HEK293 (cell line): ENCODE measurements around the gene RHEB.

Experiments
- CTCF ChIA-PET: fragments of 350-600 bp; formaldehyde crosslinking; extraction: SDS; loops from one replicate; lab custom pipeline; 2021; ENCODE audit warnings: antibody characterized with exemption; lab: Yijun Ruan, JAX
- POLR2A ChIA-PET: fragments of 300-600 bp; formaldehyde crosslinking; extraction: SDS; loops from one replicate; lab custom pipeline; 2020; ENCODE audit warnings: antibody characterized with exemption, inconsistent platforms; lab: Yijun Ruan, JAX
- H3K27ac ChIP-seq: fragments of 200-500 bp; sonication (Bioruptor generic); 2 replicates; pipeline ENCODE4 v1.5.1; 2014; ENCODE audit warnings: low read depth, low read length, control low read depth, inconsistent platforms; ENCODE audit errors: extremely low read depth
- H3K36me3 ChIP-seq, 2 experiments: fragments of 200-500 bp in 1 of 2; sonication (Bioruptor generic) in 1 of 2; 1 replicate in 1 of 2; 2 replicates in 1 of 2; pipeline ENCODE4 v1.5.1; 2014 to 2017; ENCODE audit warnings: inconsistent platforms in 2 of 2, low read length in 2 of 2; ENCODE audit not compliant: control insufficient read depth in 2 of 2, insufficient read depth in 1 of 2
- H3K4me1 ChIP-seq: fragments of 200-500 bp; sonication (Bioruptor generic); 2 replicates; pipeline ENCODE4 v1.5.1; 2014; ENCODE audit warnings: mild to moderate bottlenecking, low read length, inconsistent platforms; ENCODE audit not compliant: control insufficient read depth, insufficient read depth
- H3K4me3 ChIP-seq: 2 replicates; pipeline ENCODE4 v1.5.1; 2011; ENCODE audit warnings: low read depth, mild to moderate bottlenecking, control low read depth, low read length, moderate library complexity
- H3K9me3 ChIP-seq: fragments of 200-500 bp; sonication (Bioruptor generic); 2 replicates; pipeline ENCODE4 v1.5.1; 2014; ENCODE audit warnings: low read depth, low read length, inconsistent platforms; ENCODE audit not compliant: control insufficient read depth, insufficient read depth
- KLF8 ChIP-seq: fragments of 450-650 bp; formaldehyde crosslinking; IDR thresholded peaks from 2 replicates; pipeline ENCODE4 v1.5.1; 2016; ENCODE audit warnings: missing biosample characterization, missing genetic modification characterization
- PRDM1 ChIP-seq: fragments of 450-650 bp; formaldehyde crosslinking; IDR thresholded peaks from 2 replicates; pipeline ENCODE4; 2016; ENCODE audit warnings: missing biosample characterization, missing genetic modification characterization
- SCRT1 ChIP-seq: fragments of 450-650 bp; formaldehyde crosslinking; IDR thresholded peaks from 2 replicates; pipeline ENCODE4 v1.5.1; 2016; ENCODE audit warnings: missing biosample characterization, missing genetic modification characterization, borderline replicate concordance
- SCRT2 ChIP-seq: fragments of 450-650 bp; formaldehyde crosslinking; IDR thresholded peaks from 2 replicates; pipeline ENCODE4 v1.5.1; 2016; ENCODE audit warnings: missing biosample characterization, missing genetic modification characterization
- ZFP69B ChIP-seq: fragments of 450-650 bp; formaldehyde crosslinking; IDR thresholded peaks from 2 replicates; pipeline ENCODE4 v1.5.1; 2016; ENCODE audit warnings: missing biosample characterization, missing genetic modification characterization
- ZNF23 ChIP-seq: fragments of 450-650 bp; formaldehyde crosslinking; IDR thresholded peaks from 2 replicates; pipeline ENCODE4 v1.5.1; 2016; ENCODE audit warnings: missing biosample characterization, missing genetic modification characterization, borderline replicate concordance
- ZNF324 ChIP-seq: fragments of 450-650 bp; formaldehyde crosslinking; IDR thresholded peaks from 2 replicates; pipeline ENCODE4 v1.5.1; 2016; ENCODE audit warnings: missing biosample characterization, missing genetic modification characterization
- ZNF426 ChIP-seq: fragments of 450-650 bp; formaldehyde crosslinking; IDR thresholded peaks from 2 replicates; pipeline ENCODE4 v1.5.1; 2017; ENCODE audit warnings: missing biosample characterization, missing genetic modification characterization, mild to moderate bottlenecking, inconsistent platforms, moderate library complexity
- ZNF514 ChIP-seq: fragments of 450-650 bp; formaldehyde crosslinking; IDR thresholded peaks from 2 replicates; pipeline ENCODE4 v1.5.1; 2016; ENCODE audit warnings: missing biosample characterization, missing genetic modification characterization
- ZNF529 ChIP-seq: fragments of 450-650 bp; formaldehyde crosslinking; IDR thresholded peaks from 2 replicates; pipeline ENCODE4 v1.5.1; 2017; ENCODE audit warnings: missing genetic modification characterization, missing biosample characterization; ENCODE audit not compliant: insufficient replicate concordance
- ZNF600 ChIP-seq: fragments of 450-650 bp; formaldehyde crosslinking; IDR thresholded peaks from 2 replicates; pipeline ENCODE4 v1.5.1; 2016; ENCODE audit warnings: missing biosample characterization, missing genetic modification characterization
- ZNF658 ChIP-seq: fragments of 450-650 bp; formaldehyde crosslinking; IDR thresholded peaks from 2 replicates; pipeline ENCODE4; 2016; ENCODE audit warnings: missing biosample characterization, missing genetic modification characterization
- ZNF660 ChIP-seq: fragments of 450-650 bp; IDR thresholded peaks from 2 replicates; pipeline ENCODE4 v1.5.1; 2018; ENCODE audit warnings: missing biosample characterization, mild to moderate bottlenecking, missing genetic modification characterization
- ZNF76 ChIP-seq: fragments of 450-650 bp; formaldehyde crosslinking; IDR thresholded peaks from 2 replicates; pipeline ENCODE4; 2016; ENCODE audit warnings: low read depth, missing biosample characterization, missing genetic modification characterization, borderline replicate concordance
- ZNF830 ChIP-seq: fragments of 450-650 bp; IDR thresholded peaks from 2 replicates; pipeline ENCODE4 v1.5.0; 2018; ENCODE audit warnings: missing biosample characterization, missing genetic modification characterization, low read depth, mild to moderate bottlenecking, moderate library complexity
- ZNF837 ChIP-seq: fragments of 450-650 bp; formaldehyde crosslinking; IDR thresholded peaks from 2 replicates; pipeline ENCODE4 v1.5.1; 2016; ENCODE audit warnings: missing biosample characterization, missing genetic modification characterization
- TF ChIP-seq, protein P1 (sequence below): fragments of 450-650 bp; formaldehyde crosslinking; IDR thresholded peaks from 2 replicates; pipeline ENCODE4 v1.5.1; 2017; ENCODE audit warnings: missing biosample characterization, mild to moderate bottlenecking, missing genetic modification characterization, moderate library complexity
- TF ChIP-seq, protein P2 (sequence below): fragments of 450-650 bp; formaldehyde crosslinking; IDR thresholded peaks from 2 replicates; pipeline ENCODE4 v1.5.1; 2017; ENCODE audit warnings: missing biosample characterization, missing genetic modification characterization
- TF ChIP-seq, protein P3 (sequence below): fragments of 450-650 bp; formaldehyde crosslinking; IDR thresholded peaks from 2 replicates; pipeline ENCODE4 v1.5.1; 2016; ENCODE audit warnings: missing biosample characterization, missing genetic modification characterization
- TF ChIP-seq, protein P4 (sequence below): fragments of 450-650 bp; formaldehyde crosslinking; IDR thresholded peaks from 2 replicates; pipeline ENCODE4 v1.5.1; 2016; ENCODE audit warnings: missing biosample characterization, missing genetic modification characterization

Gene RHEB

DNA sequence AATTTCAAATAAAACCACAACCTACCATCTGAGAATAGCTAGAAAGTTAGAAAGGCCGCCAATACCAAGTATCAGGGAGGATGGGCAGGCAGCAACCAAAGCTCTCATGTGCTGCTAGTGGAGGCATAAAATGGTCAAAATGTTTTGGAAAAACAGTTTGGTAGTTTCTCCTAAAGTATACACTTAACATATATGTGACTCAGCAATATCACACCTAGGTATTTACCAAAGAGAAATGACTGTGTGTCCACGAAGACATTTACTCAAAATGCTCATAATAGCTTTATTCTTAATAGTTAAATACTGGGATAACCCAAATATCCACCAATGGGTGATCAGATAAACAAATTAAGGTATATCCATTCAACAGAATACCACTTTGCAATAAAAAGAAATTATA, 14.3 kb downstream of the RHEB start (continued):
- TF ChIP-seq, protein P1, sequence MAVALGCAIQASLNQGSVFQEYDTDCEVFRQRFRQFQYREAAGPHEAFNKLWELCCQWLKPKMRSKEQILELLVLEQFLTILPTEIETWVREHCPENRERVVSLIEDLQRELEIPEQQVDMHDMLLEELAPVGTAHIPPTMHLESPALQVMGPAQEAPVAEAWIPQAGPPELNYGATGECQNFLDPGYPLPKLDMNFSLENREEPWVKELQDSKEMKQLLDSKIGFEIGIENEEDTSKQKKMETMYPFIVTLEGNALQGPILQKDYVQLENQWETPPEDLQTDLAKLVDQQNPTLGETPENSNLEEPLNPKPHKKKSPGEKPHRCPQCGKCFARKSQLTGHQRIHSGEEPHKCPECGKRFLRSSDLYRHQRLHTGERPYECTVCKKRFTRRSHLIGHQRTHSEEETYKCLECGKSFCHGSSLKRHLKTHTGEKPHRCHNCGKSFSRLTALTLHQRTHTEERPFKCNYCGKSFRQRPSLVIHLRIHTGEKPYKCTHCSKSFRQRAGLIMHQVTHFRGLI (tag by site-specific recombination) = no peak
- no peak for TF ChIP-seq ZNF514 (tag by site-specific recombination)
- TF ChIP-seq ZNF830 (tag by site-specific recombination) = no peak

DNA sequence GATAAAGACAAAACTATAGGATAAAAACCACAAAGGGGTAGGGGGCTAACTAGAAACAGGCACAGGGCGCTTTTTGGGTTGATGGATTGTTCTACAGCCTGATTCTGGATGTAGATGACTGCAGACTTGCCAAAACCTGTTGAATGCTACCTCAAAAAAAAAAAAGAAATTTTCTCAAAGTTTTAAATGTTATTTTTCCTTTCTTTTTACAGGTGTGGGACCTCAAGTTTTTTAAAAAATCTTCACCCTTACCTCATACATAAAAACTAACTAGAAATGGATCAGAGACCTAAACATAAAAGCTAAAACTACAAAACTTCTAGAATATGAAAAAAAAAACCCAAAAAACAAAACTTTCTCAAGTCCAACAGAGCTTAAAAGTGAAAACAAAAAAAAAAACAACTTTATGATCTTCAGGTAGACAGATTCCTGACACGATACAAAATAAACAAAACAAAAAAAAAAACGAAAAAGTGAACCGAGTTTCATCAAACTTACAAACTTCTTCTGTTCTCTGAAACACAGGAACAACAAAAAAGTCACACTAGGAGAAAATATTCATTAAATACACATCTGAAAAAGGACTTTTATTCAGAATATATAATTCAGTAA, 14.9 kb downstream of the RHEB start:
- no peaks in the 10 kb centered on the region for H3K36me3 ChIP-seq
- ChIA-PET POLR2A (interaction anchor here (1.0 kb wide), 1 partner anchor 15 kb away, joined by 3 read pairs; the partner anchor contains the start of gene RHEB), CTCF (interaction anchor here (0.6 to 1.6 kb wide), 5 partner anchors 12 to 254 kb away, joined by 3 to 7 read pairs (median 4); no protein-coding TSS in a partner anchor)
- peaks cover 7% of the 10 kb centered on the region; the same call in 1 of the 2 replicates for H3K4me1 ChIP-seq
- no peak overlapping the region for H3K27ac ChIP-seq
- no peaks in the 10 kb centered on the region for H3K9me3 ChIP-seq
- TF ChIP-seq ZNF529 (tag by site-specific recombination) = no peak
- TF ChIP-seq, protein P2, sequence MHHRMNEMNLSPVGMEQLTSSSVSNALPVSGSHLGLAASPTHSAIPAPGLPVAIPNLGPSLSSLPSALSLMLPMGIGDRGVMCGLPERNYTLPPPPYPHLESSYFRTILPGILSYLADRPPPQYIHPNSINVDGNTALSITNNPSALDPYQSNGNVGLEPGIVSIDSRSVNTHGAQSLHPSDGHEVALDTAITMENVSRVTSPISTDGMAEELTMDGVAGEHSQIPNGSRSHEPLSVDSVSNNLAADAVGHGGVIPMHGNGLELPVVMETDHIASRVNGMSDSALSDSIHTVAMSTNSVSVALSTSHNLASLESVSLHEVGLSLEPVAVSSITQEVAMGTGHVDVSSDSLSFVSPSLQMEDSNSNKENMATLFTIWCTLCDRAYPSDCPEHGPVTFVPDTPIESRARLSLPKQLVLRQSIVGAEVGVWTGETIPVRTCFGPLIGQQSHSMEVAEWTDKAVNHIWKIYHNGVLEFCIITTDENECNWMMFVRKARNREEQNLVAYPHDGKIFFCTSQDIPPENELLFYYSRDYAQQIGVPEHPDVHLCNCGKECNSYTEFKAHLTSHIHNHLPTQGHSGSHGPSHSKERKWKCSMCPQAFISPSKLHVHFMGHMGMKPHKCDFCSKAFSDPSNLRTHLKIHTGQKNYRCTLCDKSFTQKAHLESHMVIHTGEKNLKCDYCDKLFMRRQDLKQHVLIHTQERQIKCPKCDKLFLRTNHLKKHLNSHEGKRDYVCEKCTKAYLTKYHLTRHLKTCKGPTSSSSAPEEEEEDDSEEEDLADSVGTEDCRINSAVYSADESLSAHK (tag by site-specific recombination) = peak; percentile 28; the same call in 1 of the 2 replicates
- TF ChIP-seq PRDM1 = peak; percentile 63
- no peak for TF ChIP-seq ZNF76
- no peak for TF ChIP-seq KLF8
- TF ChIP-seq SCRT1 (tag by site-specific recombination) = peak; percentile 72; the same call in 1 of the 2 replicates
- peak; percentile 77 for TF ChIP-seq SCRT2 (tag by site-specific recombination)
- TF ChIP-seq, protein P3, sequence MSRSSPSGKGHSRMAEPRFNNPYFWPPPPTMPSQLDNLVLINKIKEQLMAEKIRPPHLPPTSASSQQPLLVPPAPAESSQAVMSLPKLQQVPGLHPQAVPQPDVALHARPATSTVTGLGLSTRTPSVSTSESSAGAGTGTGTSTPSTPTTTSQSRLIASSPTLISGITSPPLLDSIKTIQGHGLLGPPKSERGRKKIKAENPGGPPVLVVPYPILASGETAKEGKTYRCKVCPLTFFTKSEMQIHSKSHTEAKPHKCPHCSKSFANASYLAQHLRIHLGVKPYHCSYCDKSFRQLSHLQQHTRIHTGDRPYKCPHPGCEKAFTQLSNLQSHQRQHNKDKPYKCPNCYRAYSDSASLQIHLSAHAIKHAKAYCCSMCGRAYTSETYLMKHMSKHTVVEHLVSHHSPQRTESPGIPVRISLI (tag by site-specific recombination) = 0 out of 2 replicates have a peak, but pooled peaks have one; percentile 77
- no peak overlapping the region for H3K4me3 ChIP-seq

DNA sequence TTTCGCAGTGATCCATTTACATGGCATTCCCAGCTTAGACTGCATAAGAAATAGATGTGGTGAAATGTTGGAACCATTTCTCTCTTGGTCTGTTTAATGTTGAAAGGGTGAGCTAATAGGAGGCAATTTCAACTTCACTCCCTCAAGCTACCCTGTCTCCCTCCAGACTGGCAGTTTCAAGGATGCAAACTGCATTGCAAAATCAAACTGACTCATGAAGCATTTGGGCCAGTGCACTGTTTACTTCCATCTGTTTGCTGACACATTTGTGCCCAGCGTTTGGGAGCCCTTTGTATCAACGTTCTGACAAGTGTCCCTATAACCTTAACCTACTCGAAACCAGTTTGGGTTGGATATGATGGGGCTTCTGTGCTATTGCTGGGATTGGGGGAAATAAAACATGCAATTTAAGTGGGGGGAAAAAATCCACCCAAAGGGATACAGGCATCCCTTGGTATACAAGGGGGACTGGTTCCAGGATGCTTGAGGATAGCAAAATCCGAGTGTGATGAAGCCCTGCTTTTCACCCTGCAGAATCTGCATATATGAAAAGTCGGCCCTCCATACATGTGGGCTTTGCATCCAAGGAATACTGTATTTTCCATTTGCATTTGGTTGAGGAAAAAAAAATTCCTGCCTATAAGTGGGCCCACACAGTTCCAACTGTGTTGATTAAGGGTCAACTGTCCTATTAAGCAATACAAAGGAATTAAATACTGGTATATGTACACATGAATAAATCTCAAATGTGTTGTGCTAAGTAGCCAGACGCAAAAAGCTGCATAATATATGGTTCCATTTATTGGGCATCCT, 15.6 kb downstream of the RHEB start:
- ChIA-PET POLR2A (no interaction called here), CTCF (interaction anchor here (1.6 kb wide), 1 partner anchor 255 kb away, joined by 4 read pairs; no protein-coding TSS in a partner anchor)
- Histone ChIP-seq H3K9me3 (no peaks in the 10 kb centered on the region), H3K36me3 (no peaks in the 10 kb centered on the region), H3K27ac (no peak overlapping the region), H3K4me1 (peaks cover 7% of the 10 kb centered on the region; the same call in 1 of the 2 replicates), H3K4me3 (no peak overlapping the region)
- TF ChIP-seq SCRT2 (tag by site-specific recombination) = peak; percentile 35; the same call in 1 of the 2 replicates
- no peak for TF ChIP-seq ZNF426 (tag by site-specific recombination)
- 0 out of 2 replicates have a peak, but pooled peaks have one; percentile 41 for TF ChIP-seq ZNF660 (tag by site-specific recombination)
- TF ChIP-seq, protein P4, sequence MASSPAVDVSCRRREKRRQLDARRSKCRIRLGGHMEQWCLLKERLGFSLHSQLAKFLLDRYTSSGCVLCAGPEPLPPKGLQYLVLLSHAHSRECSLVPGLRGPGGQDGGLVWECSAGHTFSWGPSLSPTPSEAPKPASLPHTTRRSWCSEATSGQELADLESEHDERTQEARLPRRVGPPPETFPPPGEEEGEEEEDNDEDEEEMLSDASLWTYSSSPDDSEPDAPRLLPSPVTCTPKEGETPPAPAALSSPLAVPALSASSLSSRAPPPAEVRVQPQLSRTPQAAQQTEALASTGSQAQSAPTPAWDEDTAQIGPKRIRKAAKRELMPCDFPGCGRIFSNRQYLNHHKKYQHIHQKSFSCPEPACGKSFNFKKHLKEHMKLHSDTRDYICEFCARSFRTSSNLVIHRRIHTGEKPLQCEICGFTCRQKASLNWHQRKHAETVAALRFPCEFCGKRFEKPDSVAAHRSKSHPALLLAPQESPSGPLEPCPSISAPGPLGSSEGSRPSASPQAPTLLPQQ (tag by site-specific recombination) = peak; percentile 65; the same call in 1 of the 2 replicates
- no peak for TF ChIP-seq ZNF658 (tag by site-specific recombination)
- TF ChIP-seq ZNF600 = peak; percentile 56; the same call in 1 of the 2 replicates
- peak; percentile 41; the same call in 1 of the 2 replicates for TF ChIP-seq ZFP69B (tag by site-specific recombination)
- TF ChIP-seq ZNF324 = no peak
- no peak for TF ChIP-seq ZNF837
- TF ChIP-seq, protein P2 (tag by site-specific recombination) = peak; percentile 99
- no peak for TF ChIP-seq ZNF23 (tag by site-specific recombination)
